OCI-LY1 (cell line): ENCODE measurements around the gene PLXND1.

Experiments used
- EZH2 ChIP-seq: fragments of 200-600 bp; sonication (generic), shearing (Covaris generic); IDR thresholded peaks from 2 replicates; pipeline ENCODE4 v1.8.0; 2017; ENCODE audit warnings: borderline replicate concordance, mixed run types, mild to moderate bottlenecking, antibody characterized with exemption, low read length, moderate library complexity, mixed read lengths
- TF ChIP-seq, protein P1 (sequence below): fragments of 200-600 bp; sonication (generic), shearing (Covaris generic); IDR thresholded peaks from 2 replicates; pipeline ENCODE4 v1.5.1; 2017; ENCODE audit warnings: mild to moderate bottlenecking, antibody characterized with exemption, low read length, moderate library complexity, mixed read lengths

GRCh38 chr3:129595544-129596193 is 10.8 kb downstream of the PLXND1 start:
- TF ChIP-seq, protein P1, sequence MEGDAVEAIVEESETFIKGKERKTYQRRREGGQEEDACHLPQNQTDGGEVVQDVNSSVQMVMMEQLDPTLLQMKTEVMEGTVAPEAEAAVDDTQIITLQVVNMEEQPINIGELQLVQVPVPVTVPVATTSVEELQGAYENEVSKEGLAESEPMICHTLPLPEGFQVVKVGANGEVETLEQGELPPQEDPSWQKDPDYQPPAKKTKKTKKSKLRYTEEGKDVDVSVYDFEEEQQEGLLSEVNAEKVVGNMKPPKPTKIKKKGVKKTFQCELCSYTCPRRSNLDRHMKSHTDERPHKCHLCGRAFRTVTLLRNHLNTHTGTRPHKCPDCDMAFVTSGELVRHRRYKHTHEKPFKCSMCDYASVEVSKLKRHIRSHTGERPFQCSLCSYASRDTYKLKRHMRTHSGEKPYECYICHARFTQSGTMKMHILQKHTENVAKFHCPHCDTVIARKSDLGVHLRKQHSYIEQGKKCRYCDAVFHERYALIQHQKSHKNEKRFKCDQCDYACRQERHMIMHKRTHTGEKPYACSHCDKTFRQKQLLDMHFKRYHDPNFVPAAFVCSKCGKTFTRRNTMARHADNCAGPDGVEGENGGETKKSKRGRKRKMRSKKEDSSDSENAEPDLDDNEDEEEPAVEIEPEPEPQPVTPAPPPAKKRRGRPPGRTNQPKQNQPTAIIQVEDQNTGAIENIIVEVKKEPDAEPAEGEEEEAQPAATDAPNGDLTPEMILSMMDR = no peak
- no peak for TF ChIP-seq EZH2
